Right renal pelvis (tissue), 4 donors: ENCODE measurements around the gene PREB. TPM values are rescaled to one million over a fixed set of nuclear protein-coding genes. Genes with fewer than 3 reads are reported as not detected.
"Not testable (repeated sequence)": the region's sequence is repeated elsewhere in the genome, so short reads cannot be mapped to it uniquely, and the experiment has no call there.

Experiments
- DNase-seq, 4 donors: peaks; one replicate each; pipeline ENCODE4 v3.0.0-alpha.2; 2013; ENCODE audit warnings: low read depth in 4 of 4, low spot score in 3 of 4, missing footprints in 1 of 4
- polyA plus RNA-seq, 4 donors: library from polyadenylated mRNA; unstranded; fragments of 120-200 nt; gene quantifications; one replicate each; pipeline ENCODE4 v1.2.1, GENCODE V29; 2013; ENCODE audit not compliant: insufficient read length in 4 of 4

Gene PREB
- polyA plus RNA-seq = 10 to 100 TPM; 46.4 to 56.9 (median 51.4) TPM

DNA sequence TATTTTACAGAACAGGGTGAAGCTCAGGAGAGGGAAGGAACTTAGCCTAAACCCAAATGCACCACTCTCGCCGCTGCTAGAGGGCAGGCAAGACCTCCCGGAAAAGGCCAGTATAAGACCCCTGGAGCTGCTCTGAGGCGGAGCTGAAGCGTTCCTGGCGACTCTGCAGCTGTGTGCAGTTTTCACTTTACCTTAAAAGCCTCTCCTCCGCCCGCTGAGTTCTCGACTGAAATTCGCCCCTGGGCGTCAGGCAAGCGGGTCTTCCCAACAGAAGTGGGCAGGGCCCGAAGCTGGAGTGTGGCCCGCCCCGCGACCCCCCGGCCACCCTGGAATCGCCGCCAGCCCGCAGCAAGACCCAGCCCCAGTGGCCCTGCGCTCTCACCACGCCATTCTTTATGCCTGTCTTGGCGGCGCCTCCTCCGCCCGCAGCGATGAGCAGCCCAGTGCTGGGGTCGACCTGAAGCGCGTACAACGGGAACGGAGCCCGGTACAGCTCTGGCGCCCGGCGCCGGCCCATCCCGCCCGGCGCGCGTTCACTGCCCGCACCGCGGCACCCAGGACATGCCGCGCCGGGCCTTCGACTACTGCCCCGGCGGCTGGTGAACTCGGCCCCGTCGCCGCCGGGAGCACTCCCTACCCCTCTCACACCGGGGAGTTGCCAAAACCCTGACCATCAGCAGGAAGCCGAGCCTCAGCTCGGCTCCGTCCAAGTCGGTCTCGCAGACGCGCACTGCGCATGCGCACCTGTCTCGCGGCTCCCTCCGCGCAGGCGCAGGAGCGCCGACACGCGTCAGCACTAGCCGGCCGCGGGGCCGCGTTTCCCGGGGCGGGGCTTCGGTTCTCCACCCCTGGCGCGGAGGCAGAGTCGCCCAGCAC, at the start of gene PREB:
Gene PREB (minus strand): TSS at position 732 of the 876 bp plus-strand sequence. CDS start 215 bp downstream, at position 517.
- peak; percentile 93 to 99 (median 94) for DNase-seq

- no peak for DNase-seq
These were observed 49.7 kb upstream of the PREB start for GRCh38 chr2:27184115-27184514.

DNA sequence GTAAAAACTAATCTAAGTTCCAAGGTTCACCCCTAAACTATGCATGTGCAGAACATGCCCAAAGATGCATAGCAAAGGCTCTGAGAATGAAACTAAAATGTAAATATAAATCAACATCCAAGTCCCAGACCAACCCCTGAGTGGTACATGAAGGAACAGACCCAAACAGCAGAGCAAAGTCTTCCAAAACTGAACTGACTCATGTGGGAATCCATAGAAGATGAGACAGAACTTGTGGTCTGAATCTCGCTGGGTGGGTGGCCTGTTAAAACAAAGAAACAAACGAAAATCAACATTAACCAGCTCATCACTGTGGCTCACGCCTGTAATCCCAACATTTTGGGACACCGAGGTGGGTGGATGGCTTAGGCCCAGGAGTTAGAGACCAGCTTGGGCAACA, 47.9 kb upstream of the PREB start:
- no peak for DNase-seq

DNA sequence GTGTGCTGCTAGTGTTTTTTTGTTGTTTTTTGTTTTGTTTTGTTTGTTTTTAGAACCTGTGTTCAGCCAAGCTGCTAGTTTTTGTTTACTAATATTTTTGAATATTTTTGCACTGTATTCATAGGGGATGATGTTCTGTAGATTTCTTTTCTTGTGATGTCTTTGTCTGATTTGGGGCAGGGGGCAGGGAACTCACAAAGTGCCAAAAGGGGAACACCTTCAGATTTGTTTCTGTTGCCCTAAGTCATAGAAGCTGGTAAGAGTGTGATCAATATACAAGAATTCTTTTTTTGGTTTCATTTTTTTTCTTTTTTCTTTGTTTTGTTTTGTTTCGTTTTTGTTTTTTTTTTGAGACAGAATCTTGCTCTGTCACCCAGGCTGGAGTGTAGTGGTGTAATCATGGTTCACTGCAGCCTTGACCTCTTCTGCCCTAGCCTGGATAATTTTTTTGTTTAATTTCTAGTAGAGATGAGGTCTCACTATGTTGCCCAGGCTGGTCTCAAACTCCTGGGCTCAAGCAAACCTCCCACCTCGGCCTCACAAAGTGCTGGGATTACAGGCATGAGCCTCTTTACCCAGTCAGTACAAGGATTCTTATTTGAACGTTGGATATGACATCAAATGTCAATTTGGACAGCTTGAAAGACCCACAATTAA, 45.0 kb upstream of the PREB start:
- DNase-seq = no peak

GRCh38 chr2:27178469-27178868, 44.0 kb upstream of the PREB start:
- no peak for DNase-seq

GRCh38 chr2:27177441-27178351, 43.3 kb upstream of the PREB start:
- no peak for DNase-seq

DNA sequence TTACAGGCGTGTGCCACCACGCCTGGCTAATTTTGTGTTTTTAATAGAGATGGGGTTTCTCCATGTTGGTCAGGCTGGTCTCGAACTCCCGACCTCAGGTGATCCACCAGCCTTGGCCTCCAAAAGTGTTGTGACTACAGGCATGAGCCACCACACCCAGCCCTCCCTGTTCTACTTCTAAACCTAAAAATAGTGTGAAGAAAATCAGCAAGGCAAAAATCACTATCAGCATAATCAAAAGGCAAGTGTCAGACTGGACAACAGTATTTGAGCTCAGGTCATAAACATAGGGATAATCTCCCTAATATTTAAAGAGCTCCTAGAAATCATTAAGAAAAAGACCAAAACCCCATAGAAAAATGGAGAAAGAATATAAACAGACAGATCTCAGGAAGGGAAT, 41.3 kb upstream of the PREB start:
- DNase-seq = not testable (repeated sequence)

DNA sequence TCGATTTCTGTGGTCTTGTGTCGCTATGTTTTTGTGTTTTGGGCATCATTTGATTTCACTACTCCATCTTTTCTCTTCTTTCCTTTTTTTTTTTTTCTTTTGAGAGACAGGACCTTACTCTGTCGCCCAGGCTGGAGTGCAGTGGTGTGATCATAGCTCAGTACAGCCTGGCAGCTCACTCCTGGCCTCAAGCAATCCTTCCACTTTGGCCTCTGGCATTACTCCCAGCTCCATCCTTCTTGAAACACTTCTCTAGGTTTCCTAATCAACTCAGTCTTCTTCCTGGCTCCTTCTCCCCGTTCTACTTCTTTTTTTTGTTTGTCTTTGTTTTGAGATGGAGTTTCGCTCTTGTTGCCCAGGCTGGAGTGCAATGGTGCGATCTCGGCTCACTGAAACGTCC, 40.9 kb upstream of the PREB start:
- DNase-seq = no peak

GRCh38 chr2:27174638-27175037, 40.2 kb upstream of the PREB start:
- no peak for DNase-seq

- DNase-seq = no peak
These were observed 37.0 kb upstream of the PREB start for GRCh38 chr2:27171351-27171848.

- no peak for DNase-seq
These were observed 36.3 kb upstream of the PREB start for GRCh38 chr2:27170581-27171337.

DNA sequence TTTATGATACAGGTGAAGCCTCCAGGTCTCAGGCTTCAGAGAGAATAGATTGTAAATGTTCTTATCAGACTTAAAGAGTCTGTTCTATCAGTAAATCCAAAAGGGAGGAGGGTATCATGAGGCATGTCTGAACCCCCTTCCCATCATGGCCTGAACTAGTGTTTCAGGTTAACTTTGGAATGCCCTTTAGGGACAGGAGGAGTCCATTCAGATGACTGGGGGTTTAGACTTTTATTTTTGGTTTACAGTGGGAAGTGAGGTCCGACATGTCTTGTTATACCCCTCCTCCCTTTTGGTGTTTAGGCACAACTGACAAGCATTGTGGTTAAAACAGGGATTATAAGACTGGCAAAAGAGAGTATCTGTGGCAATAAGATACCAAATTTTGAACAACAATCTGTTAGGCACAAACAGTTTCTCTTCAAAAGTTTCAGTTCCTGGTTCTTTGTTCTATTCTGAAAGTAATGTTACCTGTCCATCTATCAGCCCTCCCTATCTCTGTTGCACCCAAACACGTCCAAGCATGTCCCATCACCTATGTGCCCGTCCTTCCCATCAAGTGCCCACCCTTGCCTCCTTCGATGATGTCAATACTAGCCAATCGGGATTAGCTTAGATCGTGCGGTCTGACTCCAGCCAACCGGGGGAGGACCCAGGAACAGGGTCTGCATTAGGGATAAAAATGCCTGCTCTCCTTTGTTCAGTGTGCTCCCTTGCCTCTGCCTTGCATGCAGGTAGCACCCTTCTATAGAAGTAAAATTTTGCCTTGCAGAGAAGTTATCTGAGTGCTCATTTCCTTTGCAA, 30.7 kb upstream of the PREB start:
- no peak for DNase-seq

DNA sequence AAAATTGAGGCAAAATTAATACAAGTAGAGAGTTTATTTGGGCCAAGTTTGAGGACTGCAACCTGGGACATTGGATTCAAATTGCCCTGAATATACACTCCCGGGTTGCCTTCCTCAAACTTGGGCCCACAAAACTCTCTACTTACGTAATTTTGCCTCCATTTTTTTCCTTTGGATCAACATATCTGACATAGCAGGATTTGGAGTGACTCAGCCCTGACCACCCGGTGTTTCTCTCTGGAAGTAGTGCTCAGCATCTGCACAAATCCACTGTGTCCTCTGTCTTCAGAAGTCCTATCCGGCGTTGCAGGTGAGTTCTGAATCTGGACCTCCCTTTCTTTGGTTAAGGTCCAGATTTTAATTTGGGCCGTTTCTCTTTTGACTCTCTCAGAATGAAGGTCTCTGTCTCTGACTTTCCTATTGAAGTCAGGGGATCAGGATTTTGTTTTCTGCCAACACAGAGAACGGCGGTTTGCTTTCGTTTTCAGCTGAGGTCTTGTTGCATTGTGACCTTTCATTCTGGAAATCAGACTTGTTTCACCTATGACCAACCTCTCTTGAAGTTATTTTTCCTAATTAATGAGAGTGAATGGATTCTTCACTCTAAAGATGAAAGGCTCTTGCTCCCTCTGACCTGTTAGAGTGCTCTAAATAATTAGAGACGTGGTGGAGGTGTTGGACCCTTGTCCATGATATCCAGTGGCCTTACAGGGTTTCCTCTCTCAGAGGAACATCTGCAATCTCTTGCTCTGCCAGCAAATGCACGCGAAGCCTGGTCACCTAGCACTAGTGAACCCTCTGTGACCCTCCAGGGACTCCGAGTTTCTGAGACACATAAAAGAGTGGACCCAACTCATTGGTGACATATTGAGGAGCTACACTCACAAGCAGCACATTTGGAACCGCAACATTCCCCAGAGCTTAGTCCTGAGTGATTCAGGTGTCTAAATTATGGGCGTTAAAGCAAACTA, 28.0 kb upstream of the PREB start:
- no peak for DNase-seq

- DNase-seq = no peak
These were observed 25.8 kb upstream of the PREB start for GRCh38 chr2:27160191-27160590.

- DNase-seq = no peak
These were observed 24.8 kb upstream of the PREB start for GRCh38 chr2:27159271-27159670.

GRCh38 chr2:27158468-27158867, 24.0 kb upstream of the PREB start:
- DNase-seq = no peak

- no peak for DNase-seq
These were observed 20.7 kb upstream of the PREB start for GRCh38 chr2:27155069-27155520.

- DNase-seq = peak in 2 of 4 donors; percentile 16 to 35
These were observed 20.1 kb upstream of the PREB start for GRCh38 chr2:27154488-27154887.
